Measurements from ENCODE around the gene THG1L.

Gene THG1L

DNA sequence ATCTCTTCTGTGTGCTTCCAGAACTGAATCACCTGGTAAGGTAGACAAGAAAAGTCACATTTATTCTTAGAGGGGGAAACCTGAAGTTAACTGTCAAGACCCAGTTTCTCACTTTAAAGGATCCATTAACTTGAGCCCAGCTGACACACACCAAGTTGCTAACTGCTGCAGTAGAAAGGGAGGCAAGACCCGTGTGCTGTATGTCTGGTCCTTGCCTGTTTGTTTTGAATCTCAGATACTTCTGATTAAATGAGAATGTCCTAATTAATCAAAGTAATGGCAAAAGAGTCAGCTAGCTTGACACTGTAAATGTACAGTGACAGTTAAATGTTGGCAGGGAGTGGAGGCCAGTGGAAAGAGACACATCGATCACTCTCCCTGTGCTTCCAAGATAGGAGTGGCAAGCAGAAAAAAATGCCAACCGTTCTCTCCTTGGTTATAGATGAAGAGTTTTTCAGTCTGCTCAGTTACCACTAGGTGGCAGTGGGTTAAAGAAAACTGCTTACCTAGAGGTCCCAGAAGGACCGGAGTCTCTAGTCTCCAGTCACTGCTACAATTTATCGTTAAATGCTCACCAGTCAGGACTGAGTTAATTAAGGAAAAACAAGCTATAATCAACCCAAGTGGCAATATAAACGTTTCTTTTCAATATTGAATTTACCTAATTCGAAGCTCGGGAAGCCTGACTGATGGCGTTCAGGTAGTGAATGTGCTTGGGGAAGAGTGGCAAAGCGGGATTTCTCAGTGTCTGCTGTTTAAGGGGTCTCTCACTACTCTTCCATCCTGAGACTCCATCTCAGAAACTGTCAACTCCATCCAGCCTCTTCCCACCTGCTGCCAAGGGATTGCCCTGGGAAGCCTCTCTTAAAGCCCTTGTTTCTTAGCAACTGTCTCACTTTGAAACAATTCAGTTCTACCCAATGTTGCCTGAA, 30.7 kb downstream of the THG1L start:
- no peak for DNase-seq

GRCh38 chr5:157764531-157764930, 33.3 kb downstream of the THG1L start:
- no peak for DNase-seq

GRCh38 chr5:157766442-157766841, 35.2 kb downstream of the THG1L start:
- no peak for DNase-seq

DNA sequence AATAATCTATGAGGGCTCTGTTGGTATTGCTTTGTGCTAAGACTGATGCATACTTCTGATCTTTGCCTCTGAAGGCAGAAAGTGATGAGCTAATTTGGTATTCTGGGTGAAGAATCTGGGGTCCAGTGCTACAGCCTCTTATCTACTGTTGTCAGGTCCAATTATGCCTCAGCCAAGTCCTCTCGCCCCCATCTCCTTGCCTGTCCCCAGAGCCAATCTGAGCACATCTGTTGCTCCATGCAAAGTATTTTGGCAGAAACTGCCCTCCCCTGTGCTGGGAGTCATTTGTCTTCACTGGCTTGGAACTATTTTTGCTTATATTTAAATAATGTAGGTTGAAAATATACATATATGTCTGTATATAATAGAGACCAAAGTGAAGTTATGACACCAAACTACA, 35.7 kb downstream of the THG1L start:
- no peak for DNase-seq

GRCh38 chr5:157767689-157768088, 36.5 kb downstream of the THG1L start:
- DNase-seq, result no peak

- DNase-seq, result no peak
These were observed 39.4 kb downstream of the THG1L start for GRCh38 chr5:157770665-157771064.

DNA sequence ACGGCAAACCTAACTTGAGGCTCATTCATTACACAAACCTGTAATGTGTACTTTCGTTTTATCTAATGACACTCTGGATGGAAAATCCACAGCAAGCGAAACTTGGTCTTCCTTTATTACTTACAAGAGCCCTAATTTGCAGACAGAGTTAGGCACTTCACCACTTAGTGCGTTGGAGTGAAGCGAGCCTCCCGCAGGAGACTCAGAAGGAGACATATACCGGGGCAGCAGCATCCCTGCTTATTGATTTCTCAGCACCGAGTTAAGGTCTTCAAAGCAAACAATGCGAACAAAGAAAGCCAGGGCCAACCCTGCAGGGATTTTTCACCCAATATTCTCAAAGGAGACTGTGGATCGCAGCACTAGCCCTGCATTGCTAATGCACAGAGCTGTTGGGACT, 40.9 kb downstream of the THG1L start:
- no peak for DNase-seq

- no peak for DNase-seq
These were observed 47.0 kb downstream of the THG1L start for GRCh38 chr5:157778121-157778805.

DNA sequence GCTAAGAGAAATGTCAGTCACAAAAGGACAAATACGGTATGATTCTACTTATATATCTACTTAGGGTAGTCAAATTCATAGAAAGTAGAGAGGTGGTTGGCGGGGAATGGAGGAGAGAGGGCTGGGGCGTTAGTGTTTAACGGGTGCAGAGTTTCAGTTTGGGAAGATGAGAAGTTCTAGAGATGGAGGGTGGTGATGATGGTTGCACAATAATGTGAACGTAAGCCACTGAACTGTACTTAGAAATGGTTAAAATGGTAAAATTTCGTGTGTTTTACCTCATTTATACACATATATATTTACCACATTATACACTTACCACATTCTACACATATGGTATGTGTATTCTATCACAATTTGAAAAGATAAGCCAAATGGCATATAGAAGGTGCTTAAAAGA, 48.0 kb downstream of the THG1L start:
- DNase-seq, result no peak

DNA sequence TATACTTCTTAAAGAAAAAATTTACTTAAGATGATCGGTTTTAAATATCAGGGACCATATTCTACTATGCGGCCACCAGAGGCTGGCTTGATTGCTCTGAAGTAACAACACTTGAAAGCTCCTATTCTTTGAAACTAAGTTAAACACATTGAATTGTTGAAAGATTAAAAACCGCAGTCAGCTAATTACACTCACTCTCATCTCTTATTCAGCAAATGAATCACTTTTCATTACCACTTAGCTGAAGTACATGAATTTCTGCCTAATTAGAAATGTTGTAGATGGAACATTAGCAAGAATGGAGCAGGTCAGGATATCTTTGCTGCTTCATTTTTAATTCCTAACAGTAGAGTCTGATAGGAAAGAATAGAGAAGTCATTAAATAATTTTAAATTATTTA, 54.6 kb downstream of the THG1L start:
- no peak for DNase-seq
